ENCODE measurements around the gene ARHGAP26. TPM values are rescaled to one million over a fixed set of nuclear protein-coding genes. Genes with fewer than 3 reads are reported as not detected.
A peak's percentile ranks its signal among the peaks of the same experiment; 100 is the strongest.

The ARHGAP26 gene
- total and polyA plus RNA-seq, 2 experiments from 2014 or later = 9.5 to 16.8 TPM

- Histone ChIP-seq H3K4me2 (peak overlapping the region; percentile 21; the same call in 1 of the 2 replicates), H3K79me2 (replicated peaks; ENCODE audit: insufficient read depth) (no peaks in the 10 kb centered on the region), H3K36me3 (ENCODE audit: insufficient read depth) (no peaks in the 10 kb centered on the region), H3K27ac (ENCODE audit: low read depth) (no peak overlapping the region), H3K9me2 (ENCODE audit: insufficient read depth) (no peaks in the 10 kb centered on the region), H3K27me3 (ENCODE audit: insufficient read depth) (no peaks in the 10 kb centered on the region), H3K4me3 (no peak overlapping the region), H4K20me1 (replicated peaks; ENCODE audit: insufficient read depth) (no peaks in the 10 kb centered on the region), H3K4me1 (ENCODE audit: insufficient read depth) (peaks cover 7% of the 10 kb centered on the region; the same call in 1 of the 2 replicates), H3F3A (replicated peaks; ENCODE audit: low read depth) (no peaks in the 10 kb centered on the region), H2AFZ (no peak overlapping the region)
- peak overlapping the region; percentile 95 for H3K27ac Mint-ChIP-seq
- H3K36me3 Mint-ChIP-seq (ENCODE audit: low read depth) = no peaks in the 10 kb centered on the region
- H3K9me3 Mint-ChIP-seq = no peaks in the 10 kb centered on the region
- ATAC-seq = peak; percentile 90
- peak overlapping the region; percentile 25; the same call in 1 of the 3 replicates for H3K4me3 Mint-ChIP-seq
- peaks cover 15% of the 10 kb centered on the region for H3K27me3 Mint-ChIP-seq (ENCODE audit: insufficient read depth, low read depth, poor library complexity)
- H3K4me1 Mint-ChIP-seq = peaks cover 38% of the 10 kb centered on the region
- peak; percentile 72 for DNase-seq (ENCODE audit: low spot score)
- no peak for TF ChIP-seq ETS1 (IDR thresholded peaks at IDR 0.05)
- TF ChIP-seq NANOG (IDR thresholded peaks at IDR 0.05; ENCODE audit: borderline replicate concordance) = peak; percentile 47; the same call in 1 of the 2 replicates
- no peak for TF ChIP-seq EZH2phosphoT487 (IDR thresholded peaks at IDR 0.05; ENCODE audit: unreplicated experiment)
- TF ChIP-seq ZNF114 (CRISPR knock-in tag; IDR thresholded peaks at IDR 0.05) = 0 out of 2 replicates have a peak, but pooled peaks have one; percentile 77
- no peak for TF ChIP-seq EZH2 (IDR thresholded peaks at IDR 0.05; ENCODE audit: low read depth, unreplicated experiment)
- TF ChIP-seq CREB1 (CRISPR knock-in tag; IDR thresholded peaks at IDR 0.05; ENCODE audit: low read depth) = peak; percentile 48; the same call in 1 of the 2 replicates
- no peak for TF ChIP-seq STAT1 (IDR thresholded peaks at IDR 0.05; ENCODE audit: unreplicated experiment)
- TF ChIP-seq, protein P1, sequence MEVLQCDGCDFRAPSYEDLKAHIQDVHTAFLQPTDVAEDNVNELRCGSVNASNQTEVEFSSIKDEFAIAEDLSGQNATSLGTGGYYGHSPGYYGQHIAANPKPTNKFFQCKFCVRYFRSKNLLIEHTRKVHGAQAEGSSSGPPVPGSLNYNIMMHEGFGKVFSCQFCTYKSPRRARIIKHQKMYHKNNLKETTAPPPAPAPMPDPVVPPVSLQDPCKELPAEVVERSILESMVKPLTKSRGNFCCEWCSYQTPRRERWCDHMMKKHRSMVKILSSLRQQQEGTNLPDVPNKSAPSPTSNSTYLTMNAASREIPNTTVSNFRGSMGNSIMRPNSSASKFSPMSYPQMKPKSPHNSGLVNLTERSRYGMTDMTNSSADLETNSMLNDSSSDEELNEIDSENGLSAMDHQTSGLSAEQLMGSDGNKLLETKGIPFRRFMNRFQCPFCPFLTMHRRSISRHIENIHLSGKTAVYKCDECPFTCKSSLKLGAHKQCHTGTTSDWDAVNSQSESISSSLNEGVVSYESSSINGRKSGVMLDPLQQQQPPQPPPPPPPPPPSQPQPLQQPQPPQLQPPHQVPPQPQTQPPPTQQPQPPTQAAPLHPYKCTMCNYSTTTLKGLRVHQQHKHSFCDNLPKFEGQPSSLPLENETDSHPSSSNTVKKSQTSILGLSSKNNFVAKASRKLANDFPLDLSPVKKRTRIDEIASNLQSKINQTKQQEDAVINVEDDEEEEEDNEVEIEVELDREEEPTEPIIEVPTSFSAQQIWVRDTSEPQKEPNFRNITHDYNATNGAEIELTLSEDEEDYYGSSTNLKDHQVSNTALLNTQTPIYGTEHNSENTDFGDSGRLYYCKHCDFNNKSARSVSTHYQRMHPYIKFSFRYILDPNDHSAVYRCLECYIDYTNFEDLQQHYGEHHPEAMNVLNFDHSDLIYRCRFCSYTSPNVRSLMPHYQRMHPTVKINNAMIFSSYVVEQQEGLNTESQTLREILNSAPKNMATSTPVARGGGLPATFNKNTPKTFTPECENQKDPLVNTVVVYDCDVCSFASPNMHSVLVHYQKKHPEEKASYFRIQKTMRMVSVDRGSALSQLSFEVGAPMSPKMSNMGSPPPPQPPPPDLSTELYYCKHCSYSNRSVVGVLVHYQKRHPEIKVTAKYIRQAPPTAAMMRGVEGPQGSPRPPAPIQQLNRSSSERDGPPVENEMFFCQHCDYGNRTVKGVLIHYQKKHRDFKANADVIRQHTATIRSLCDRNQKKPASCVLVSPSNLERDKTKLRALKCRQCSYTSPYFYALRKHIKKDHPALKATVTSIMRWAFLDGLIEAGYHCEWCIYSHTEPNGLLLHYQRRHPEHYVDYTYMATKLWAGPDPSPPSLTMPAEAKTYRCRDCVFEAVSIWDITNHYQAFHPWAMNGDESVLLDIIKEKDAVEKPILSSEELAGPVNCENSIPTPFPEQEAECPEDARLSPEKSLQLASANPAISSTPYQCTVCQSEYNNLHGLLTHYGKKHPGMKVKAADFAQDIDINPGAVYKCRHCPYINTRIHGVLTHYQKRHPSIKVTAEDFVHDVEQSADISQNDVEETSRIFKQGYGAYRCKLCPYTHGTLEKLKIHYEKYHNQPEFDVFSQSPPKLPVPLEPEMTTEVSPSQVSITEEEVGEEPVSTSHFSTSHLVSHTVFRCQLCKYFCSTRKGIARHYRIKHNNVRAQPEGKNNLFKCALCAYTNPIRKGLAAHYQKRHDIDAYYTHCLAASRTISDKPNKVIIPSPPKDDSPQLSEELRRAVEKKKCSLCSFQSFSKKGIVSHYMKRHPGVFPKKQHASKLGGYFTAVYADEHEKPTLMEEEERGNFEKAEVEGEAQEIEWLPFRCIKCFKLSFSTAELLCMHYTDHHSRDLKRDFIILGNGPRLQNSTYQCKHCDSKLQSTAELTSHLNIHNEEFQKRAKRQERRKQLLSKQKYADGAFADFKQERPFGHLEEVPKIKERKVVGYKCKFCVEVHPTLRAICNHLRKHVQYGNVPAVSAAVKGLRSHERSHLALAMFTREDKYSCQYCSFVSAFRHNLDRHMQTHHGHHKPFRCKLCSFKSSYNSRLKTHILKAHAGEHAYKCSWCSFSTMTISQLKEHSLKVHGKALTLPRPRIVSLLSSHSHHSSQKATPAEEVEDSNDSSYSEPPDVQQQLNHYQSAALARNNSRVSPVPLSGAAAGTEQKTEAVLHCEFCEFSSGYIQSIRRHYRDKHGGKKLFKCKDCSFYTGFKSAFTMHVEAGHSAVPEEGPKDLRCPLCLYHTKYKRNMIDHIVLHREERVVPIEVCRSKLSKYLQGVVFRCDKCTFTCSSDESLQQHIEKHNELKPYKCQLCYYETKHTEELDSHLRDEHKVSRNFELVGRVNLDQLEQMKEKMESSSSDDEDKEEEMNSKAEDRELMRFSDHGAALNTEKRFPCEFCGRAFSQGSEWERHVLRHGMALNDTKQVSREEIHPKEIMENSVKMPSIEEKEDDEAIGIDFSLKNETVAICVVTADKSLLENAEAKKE (CRISPR knock-in tag; IDR thresholded peaks at IDR 0.05) = peak; percentile 100
- TF ChIP-seq, protein P2, sequence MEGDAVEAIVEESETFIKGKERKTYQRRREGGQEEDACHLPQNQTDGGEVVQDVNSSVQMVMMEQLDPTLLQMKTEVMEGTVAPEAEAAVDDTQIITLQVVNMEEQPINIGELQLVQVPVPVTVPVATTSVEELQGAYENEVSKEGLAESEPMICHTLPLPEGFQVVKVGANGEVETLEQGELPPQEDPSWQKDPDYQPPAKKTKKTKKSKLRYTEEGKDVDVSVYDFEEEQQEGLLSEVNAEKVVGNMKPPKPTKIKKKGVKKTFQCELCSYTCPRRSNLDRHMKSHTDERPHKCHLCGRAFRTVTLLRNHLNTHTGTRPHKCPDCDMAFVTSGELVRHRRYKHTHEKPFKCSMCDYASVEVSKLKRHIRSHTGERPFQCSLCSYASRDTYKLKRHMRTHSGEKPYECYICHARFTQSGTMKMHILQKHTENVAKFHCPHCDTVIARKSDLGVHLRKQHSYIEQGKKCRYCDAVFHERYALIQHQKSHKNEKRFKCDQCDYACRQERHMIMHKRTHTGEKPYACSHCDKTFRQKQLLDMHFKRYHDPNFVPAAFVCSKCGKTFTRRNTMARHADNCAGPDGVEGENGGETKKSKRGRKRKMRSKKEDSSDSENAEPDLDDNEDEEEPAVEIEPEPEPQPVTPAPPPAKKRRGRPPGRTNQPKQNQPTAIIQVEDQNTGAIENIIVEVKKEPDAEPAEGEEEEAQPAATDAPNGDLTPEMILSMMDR (conservative IDR thresholded peaks at IDR 0.05; ENCODE audit: low read depth in 2 of 2) = 0 out of 4 replicates have a peak, but pooled peaks of 1 of the 2 experiments have one; percentile 9
Observed at GRCh38 chr5:143037071-143037470, 266.9 kb downstream of the ARHGAP26 start.

Measured in GM23338 (cell line).